Thyroid gland (tissue), 4 donors: Measurements from ENCODE around the gene KCTD6.

ENCODE experiments used
- POLR2A ChIP-seq, 2 donors: fragments of 450-650 bp; IDR thresholded peaks; one replicate each; pipeline ENCODE4 v1.6.1; 2017; ENCODE audit warnings: antibody characterized with exemption in 2 of 2, mild to moderate bottlenecking in 2 of 2, moderate library complexity in 1 of 2
- TF ChIP-seq, protein P1 (sequence below), 6 experiments: fragments of 200-600 bp in 3 of 6; fragments of 450-650 bp in 3 of 6; sonication (generic) in 3 of 6; IDR thresholded peaks; one replicate each; pipeline ENCODE4 v1.5.1; 2016 to 2019; ENCODE audit warnings: antibody characterized with exemption in 6 of 6, mild to moderate bottlenecking in 2 of 6, inconsistent platforms in 1 of 6, moderate library complexity in 1 of 6

DNA sequence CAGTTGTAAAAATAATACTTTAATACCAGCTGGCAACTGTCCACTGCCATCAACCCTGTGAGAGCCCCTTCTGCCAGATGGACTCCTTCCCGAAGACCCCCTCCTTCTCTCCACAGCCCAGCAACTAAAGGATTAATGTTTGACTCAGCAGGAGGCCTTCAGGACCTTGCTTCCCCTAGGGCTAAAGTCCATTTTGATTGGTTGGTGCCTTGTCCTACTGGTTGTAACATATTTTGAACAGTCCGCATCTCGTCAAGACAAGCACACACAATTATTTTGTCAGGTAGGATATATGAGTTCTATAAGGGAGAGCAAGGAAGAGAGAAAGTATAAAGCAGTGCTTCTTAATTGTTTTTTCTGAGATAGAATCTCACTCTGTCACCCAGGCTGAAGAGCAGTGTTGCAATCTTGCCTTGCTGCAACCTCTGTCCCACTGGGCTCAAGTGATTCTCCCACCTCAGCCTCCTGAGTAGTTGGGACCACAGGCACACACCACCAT, 26.4 kb downstream of the KCTD6 start:
- TF ChIP-seq, protein P1, sequence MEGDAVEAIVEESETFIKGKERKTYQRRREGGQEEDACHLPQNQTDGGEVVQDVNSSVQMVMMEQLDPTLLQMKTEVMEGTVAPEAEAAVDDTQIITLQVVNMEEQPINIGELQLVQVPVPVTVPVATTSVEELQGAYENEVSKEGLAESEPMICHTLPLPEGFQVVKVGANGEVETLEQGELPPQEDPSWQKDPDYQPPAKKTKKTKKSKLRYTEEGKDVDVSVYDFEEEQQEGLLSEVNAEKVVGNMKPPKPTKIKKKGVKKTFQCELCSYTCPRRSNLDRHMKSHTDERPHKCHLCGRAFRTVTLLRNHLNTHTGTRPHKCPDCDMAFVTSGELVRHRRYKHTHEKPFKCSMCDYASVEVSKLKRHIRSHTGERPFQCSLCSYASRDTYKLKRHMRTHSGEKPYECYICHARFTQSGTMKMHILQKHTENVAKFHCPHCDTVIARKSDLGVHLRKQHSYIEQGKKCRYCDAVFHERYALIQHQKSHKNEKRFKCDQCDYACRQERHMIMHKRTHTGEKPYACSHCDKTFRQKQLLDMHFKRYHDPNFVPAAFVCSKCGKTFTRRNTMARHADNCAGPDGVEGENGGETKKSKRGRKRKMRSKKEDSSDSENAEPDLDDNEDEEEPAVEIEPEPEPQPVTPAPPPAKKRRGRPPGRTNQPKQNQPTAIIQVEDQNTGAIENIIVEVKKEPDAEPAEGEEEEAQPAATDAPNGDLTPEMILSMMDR (IDR thresholded peaks at IDR 0.05): no peak
- no peak for TF ChIP-seq POLR2A (IDR thresholded peaks at IDR 0.05)
